GM18909 (cell line): Measurements from ENCODE around the gene MAP4K1.
"Not testable (repeated sequence)": the region's sequence is repeated elsewhere in the genome, so short reads cannot be mapped to it uniquely, and the experiment has no call there.

Experiments used
- ATAC-seq: cut with Tn5 transposase; IDR thresholded peaks from one replicate; pipeline ENCODE4 v1.9.1; 2021; ENCODE audit warnings: mild to moderate bottlenecking; ENCODE audit not compliant: unreplicated experiment, poor library complexity

The MAP4K1 gene

GRCh38 chr19:38631301-38631700 lies 13.5 kb upstream of the MAP4K1 start:
- ATAC-seq: not testable (repeated sequence)

- ATAC-seq: no peak
These were observed 11.8 kb upstream of the MAP4K1 start for GRCh38 chr19:38629568-38629967.

GRCh38 chr19:38626401-38626800 lies 8.6 kb upstream of the MAP4K1 start:
- ATAC-seq: no peak

GRCh38 chr19:38624822-38625221 lies 7.1 kb upstream of the MAP4K1 start:
- no peak for ATAC-seq

GRCh38 chr19:38619361-38620174 lies 1.8 kb upstream of the MAP4K1 start:
- no peak for ATAC-seq

GRCh38 chr19:38618590-38619360 lies 1.0 kb upstream of the MAP4K1 start, which contains the start of gene EIF3K:
Gene EIF3K (plus strand): TSS chr19:38619188. CDS start chr19:38619269, 81 bp downstream.
- ATAC-seq: peak; percentile 66

GRCh38 chr19:38617283-38617763 lies 430 bp downstream of the MAP4K1 start:
- peak; percentile 2 for ATAC-seq

- ATAC-seq: no peak
These were observed 1.5 kb downstream of the MAP4K1 start for GRCh38 chr19:38616265-38616664.

- no peak for ATAC-seq
These were observed 2.7 kb downstream of the MAP4K1 start for GRCh38 chr19:38615007-38615581.

GRCh38 chr19:38614289-38614688 lies 3.5 kb downstream of the MAP4K1 start:
- ATAC-seq: no peak

- ATAC-seq: no peak
These were observed 11.6 kb downstream of the MAP4K1 start for GRCh38 chr19:38606131-38606530.

GRCh38 chr19:38602856-38603255 lies 14.9 kb downstream of the MAP4K1 start:
- not testable (repeated sequence) for ATAC-seq

- no peak for ATAC-seq
These were observed 18.0 kb downstream of the MAP4K1 start for GRCh38 chr19:38599722-38600121.

GRCh38 chr19:38597075-38597474 lies 20.7 kb downstream of the MAP4K1 start:
- no peak for ATAC-seq

- no peak for ATAC-seq
These were observed 21.4 kb downstream of the MAP4K1 start for GRCh38 chr19:38596057-38596981.

GRCh38 chr19:38592940-38593339 lies 24.8 kb downstream of the MAP4K1 start:
- ATAC-seq: no peak

- ATAC-seq: no peak
These were observed 29.7 kb downstream of the MAP4K1 start for GRCh38 chr19:38588041-38588440.

GRCh38 chr19:38587562-38587961 lies 30.2 kb downstream of the MAP4K1 start:
- no peak for ATAC-seq

GRCh38 chr19:38583985-38584305 lies 33.8 kb downstream of the MAP4K1 start:
- no peak for ATAC-seq
